Activated T-helper 1 cell treated with anti-CD3 and anti-CD28 coated beads, Interleukin-2, amount 50 U/mL, for 16 hours (primary cell): Measurements from ENCODE around the gene L1CAM.

Source experiments
- DNase-seq, 2 donors: peaks; one replicate each; pipeline ENCODE4 v3.0.0-alpha.2; 2020; ENCODE audit warnings: low read depth in 1 of 2, low spot score in 1 of 2

L1CAM gene

GRCh38 chrX:153905481-153906095 is 19.6 kb upstream of the L1CAM start:
- DNase-seq: no peak

- no peak for DNase-seq
These were observed 18.3 kb upstream of the L1CAM start, which contains the start of gene AVPR2 for GRCh38 chrX:153903991-153904957. AVPR2 (plus strand) TSS chrX:153904673; CDS start chrX:153905146, 473 bp downstream.

GRCh38 chrX:153903238-153903980 is 17.4 kb upstream of the L1CAM start:
- no peak for DNase-seq

DNA sequence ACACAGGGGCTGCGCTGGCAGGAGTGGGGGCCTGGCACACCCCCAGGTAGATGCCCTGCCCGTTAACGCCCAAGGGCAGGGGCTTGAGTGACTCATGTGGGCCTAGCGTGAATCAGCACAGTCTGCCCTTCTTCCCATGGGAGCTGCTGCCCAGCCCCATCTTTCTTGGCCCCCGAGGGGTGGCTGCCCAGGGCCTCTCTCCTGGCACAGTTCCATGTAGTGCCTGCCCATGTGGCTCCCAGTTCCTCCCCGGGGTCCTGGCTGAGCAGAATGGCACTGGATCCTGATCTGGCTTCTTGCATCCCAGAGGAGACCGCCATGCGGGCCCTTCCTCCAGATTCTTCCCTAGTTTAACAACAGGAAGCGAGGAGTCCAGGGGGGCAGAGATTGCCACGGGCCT is 16.4 kb upstream of the L1CAM start:
- no peak for DNase-seq

- DNase-seq: no peak
These were observed 15.8 kb upstream of the L1CAM start for GRCh38 chrX:153901753-153902140.

DNA sequence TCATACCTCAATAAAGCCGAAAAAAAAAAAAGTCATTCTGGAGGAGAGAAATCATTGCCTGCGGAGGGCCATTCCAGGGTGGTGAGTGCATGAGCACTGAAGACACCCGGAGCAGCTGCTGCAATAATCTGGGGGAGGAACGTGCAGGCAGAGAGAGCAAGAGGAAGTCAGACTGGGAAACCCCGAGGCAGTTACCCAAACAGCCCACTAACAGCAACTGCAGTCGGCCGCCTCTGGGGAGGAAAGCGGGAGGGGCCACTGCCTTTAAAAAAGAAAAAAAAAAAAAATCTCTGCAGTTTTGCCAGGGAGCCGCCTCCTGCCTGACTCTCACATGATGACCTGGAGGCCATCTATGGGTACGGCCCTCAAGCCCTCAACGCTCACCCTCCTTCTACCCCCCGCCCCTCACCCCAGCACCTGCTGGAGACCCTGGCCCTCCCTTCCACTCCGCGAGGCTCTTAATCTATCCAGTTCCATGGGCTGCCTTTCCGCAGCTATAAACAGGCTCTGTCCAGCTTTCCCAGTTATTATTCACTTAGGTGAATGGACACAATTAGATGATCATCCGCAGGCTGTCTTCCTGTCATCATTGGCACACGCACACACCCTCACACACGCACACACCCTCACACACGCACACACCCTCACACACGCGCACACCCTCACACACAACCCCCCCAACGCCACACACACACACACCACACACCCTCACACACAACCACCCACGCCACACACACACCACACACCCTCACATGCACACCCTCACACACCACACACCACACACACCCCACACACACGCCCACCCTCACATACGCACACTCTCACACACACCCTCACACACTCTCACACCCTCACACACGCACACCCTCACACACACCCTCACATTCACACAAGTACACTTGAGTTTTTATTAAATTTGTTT is 15.1 kb upstream of the L1CAM start:
- peak in 1 of 2 donors; percentile 32 for DNase-seq

DNA sequence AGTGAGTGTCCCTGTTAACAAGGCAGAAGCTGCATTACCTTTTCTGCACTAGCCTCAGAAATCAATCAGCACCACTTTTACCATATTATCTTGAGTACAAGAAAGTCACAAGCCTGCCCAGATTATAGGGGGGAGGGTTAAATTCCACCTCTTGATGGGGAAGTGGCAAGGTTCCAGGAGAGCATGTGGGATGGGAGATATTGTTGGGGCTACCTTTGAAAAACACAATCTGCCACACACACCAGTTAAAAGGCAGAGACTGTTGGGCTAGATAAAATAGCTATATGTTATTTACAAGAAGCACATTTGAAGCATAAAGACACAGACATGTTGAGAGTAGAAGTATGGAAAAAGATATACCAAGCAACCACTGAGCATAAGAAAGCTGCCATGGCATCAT is 11.9 kb upstream of the L1CAM start:
- DNase-seq: no peak

DNA sequence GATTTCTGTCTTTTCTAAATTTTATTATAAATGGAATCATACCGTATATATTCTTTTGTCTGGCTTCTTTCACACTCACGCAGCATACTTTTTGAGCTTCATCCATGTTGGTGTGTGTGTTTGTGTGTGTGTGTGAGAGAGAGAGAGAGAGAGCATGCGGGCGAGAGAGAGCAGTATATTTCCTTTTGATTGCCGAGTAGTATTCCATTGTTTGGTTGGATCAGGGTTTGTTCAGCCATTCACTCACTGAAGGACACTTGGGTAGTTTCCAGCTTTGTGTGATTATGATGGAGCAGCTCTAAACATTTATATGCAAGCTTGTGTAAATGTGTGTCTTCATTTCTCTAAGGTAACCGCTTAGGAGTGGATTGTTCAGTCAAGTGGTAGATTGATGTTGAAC is 3.1 kb upstream of the L1CAM start:
- DNase-seq: no peak

DNA sequence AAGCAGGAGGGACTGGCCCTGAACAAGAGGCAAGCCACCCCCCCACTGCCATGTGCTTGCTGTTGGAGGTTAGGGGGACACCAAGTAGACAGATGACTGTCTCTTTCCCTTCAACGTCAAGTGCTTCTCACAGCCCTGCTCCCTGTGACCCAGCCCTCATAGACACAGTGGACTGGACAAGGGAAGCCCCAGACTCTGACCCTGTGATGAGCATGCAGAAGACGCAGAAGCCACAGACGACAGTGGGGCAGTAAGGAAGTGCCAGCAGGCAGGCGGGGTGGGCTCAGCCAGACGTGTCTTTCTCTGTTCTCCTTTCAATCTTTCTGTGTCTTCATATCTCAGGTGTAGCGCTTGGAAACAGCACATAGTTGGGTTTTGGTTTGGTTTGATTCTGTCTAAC is 2.4 kb upstream of the L1CAM start:
- no peak for DNase-seq

GRCh38 chrX:153887385-153887784 is 1.4 kb upstream of the L1CAM start:
- no peak for DNase-seq

GRCh38 chrX:153886915-153887314 is 942 bp upstream of the L1CAM start:
- no peak for DNase-seq

DNA sequence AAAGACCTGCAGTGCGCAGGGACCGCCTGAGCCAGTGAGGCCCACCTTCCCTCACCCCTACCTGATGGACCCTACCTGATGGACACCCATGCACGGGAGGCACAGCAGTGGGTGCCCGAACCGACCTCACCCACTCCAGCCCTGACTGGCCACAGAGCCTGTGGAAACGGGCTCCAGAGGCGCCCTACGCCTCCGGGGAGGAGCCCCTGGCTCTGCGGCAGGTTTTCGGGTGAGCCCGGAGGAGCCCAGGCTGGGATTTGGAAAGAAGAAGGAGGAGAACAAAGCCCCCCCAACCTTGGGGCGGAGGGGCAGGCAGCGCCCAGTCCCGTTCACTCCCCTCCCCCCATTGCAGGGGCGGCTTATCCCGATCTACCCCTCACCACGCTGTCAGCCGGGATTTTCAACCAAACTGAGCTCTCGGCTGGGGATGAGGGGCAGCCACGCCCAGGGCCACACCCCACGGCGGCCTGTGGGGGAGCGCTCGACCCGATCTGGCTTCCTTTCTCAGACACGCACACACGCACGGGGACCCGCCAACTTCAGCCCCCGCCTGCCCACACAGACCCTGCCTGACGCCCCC is 675 bp downstream of the L1CAM start:
- no peak for DNase-seq

GRCh38 chrX:153884590-153884989 is 1.4 kb downstream of the L1CAM start:
- no peak for DNase-seq

DNA sequence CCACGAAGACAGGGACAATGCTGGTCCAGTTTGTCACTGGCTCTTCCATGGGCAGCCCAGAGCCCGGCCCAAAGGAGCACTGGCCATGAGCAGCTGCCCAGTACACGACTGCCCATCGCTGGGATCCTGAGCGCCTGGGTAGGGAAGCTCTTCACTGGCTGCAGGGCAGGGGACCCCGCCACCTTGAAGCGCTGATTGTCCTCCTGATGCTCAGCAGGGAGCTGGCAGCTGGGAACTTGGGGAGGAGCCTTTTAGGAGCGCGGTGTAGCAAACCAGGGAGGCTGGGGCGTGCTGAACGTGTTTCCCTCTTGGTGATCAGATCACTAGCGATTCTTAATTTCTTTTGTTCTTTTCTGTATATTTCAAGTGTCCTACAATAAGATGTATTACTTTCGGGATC is 1.8 kb downstream of the L1CAM start:
- no peak for DNase-seq

- no peak for DNase-seq
These were observed 2.7 kb downstream of the L1CAM start for GRCh38 chrX:153883163-153883843.

GRCh38 chrX:153882557-153882956 is 3.4 kb downstream of the L1CAM start:
- no peak for DNase-seq

GRCh38 chrX:153882086-153882498 is 3.9 kb downstream of the L1CAM start:
- no peak for DNase-seq

DNA sequence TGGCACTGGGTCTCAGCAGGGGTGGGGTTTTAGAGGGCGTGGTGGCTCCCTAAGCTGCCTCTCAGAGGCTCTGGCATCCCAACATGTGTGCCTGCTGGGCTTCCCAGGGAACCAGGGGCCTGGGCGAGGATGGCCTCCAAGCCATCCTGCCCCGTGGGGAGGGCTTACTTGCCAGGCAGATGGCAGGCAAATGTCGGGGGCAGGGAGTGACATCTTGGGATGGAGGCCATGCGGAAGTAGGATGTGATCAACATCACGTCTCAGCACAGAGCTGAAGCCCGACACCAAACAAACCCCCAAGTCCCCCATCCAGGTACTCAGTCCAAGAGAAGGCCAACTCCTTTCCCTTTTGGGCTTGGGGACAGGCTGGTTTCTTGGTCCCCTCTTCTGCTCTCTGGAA is 4.7 kb downstream of the L1CAM start:
- no peak for DNase-seq

DNA sequence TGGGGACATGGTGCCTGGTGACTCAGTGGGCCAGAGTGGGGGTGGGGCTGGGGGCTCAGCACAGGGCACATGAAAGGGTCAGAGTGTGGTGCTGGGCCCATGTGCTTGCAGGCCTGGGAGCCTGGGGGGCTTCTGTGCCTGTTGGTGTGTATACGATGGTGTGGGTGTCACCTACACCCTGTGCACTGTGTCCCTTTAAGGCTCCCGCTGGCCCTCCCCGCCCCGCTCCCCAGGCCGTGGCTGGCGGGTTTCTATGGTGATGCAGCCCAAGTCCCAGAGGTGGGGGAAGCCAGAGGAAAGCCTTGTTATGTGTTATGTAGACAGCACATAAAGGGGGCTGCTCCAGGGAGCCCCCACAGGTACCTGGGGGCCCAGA is 5.5 kb downstream of the L1CAM start:
- no peak for DNase-seq
